Thoracic aorta (tissue), 2 donors: ENCODE data around the gene PRSS56. TPM values are rescaled to one million over a fixed set of nuclear protein-coding genes. Genes with fewer than 3 reads are reported as not detected.

ENCODE experiments used
- ATAC-seq: fragments of 150-250 bp; one replicate; pipeline ENCODE4 v1.8.0; 2017; ENCODE audit warnings: low read depth; ENCODE audit not compliant: insufficient number of reproducible peaks, low FRiP score
- DNase-seq: peaks from one replicate; pipeline ENCODE4 v3.0.0-alpha.2; 2020; ENCODE audit warnings: low spot score
- H3K27ac ChIP-seq, 2 donors: fragments of 200-600 bp; sonication (generic); 1 replicate in 1 of 2; 2 replicates in 1 of 2; pipeline ENCODE4 v1.5.1; 2016; ENCODE audit warnings: mild to moderate bottlenecking in 2 of 2, moderate library complexity in 2 of 2
- H3K27me3 ChIP-seq: fragments of 200-600 bp; sonication (generic); replicated peaks from 2 replicates; pipeline ENCODE4 v1.6.0; 2016; ENCODE audit warnings: mild to moderate bottlenecking; ENCODE audit not compliant: insufficient read depth
- H3K36me3 ChIP-seq: fragments of 200-600 bp; sonication (generic); one replicate; pipeline ENCODE4 v1.5.1; 2016
- H3K4me1 ChIP-seq, 2 donors: fragments of 200-600 bp; sonication (generic); 1 replicate in 1 of 2; 2 replicates in 1 of 2; pipeline versions ENCODE4 v1.5.1 to v1.6.0; 2016; ENCODE audit warnings: low read depth in 2 of 2, mild to moderate bottlenecking in 1 of 2; ENCODE audit not compliant: control insufficient read depth in 1 of 2
- H3K4me3 ChIP-seq: fragments of 200-600 bp; sonication (generic); 2 replicates; pipeline ENCODE4 v1.5.1; 2016; ENCODE audit warnings: mild to moderate bottlenecking
- H3K9me3 ChIP-seq: fragments of 200-600 bp; sonication (generic); 2 replicates; pipeline ENCODE4 v1.5.1; 2016
- CTCF ChIP-seq: fragments of 200-600 bp; sonication (generic); IDR thresholded peaks from one replicate; pipeline ENCODE4 v1.5.1; 2019; ENCODE audit warnings: antibody characterized with exemption
- total RNA-seq, 2 donors: library from RNA; depleted of rRNA; stranded (reverse); fragments of >200 nt; gene quantifications; one replicate each; pipeline versions ENCODE4 v1.1.0 to v1.2.3, GENCODE V29; 2016

PRSS56 gene
- total RNA-seq, 2 donors from 2014 or later: not detected

- no peak for DNase-seq
- TF ChIP-seq CTCF: no peak
- Histone ChIP-seq H3K4me1 (peaks cover 7 to 16% of the 10 kb centered on the region in 2 donors), H3K36me3 (no peaks in the 10 kb centered on the region), H3K27ac (no peak overlapping the region), H3K4me3 (no peak overlapping the region), H3K27me3 (no peaks in the 10 kb centered on the region), H3K9me3 (no peaks in the 10 kb centered on the region)
- no peak for ATAC-seq
These were observed 18.3 kb upstream of the PRSS56 start for GRCh38 chr2:232501794-232502390.

- H3K4me3 ChIP-seq: peak overlapping the region; percentile 73
- H3K4me1 ChIP-seq: peaks cover 7 to 16% of the 10 kb centered on the region in 2 donors
- H3K27ac ChIP-seq: no peak overlapping the region
- TF ChIP-seq CTCF: no peak
- no peaks in the 10 kb centered on the region for H3K27me3 ChIP-seq
- H3K36me3 ChIP-seq: no peaks in the 10 kb centered on the region
- DNase-seq (no peak), ATAC-seq (no peak)
- H3K9me3 ChIP-seq: no peaks in the 10 kb centered on the region
These were observed 17.7 kb upstream of the PRSS56 start for GRCh38 chr2:232502511-232502910.

- Histone ChIP-seq H3K27me3 (no peaks in the 10 kb centered on the region), H3K4me3 (peak overlapping the region; percentile 73), H3K27ac (no peak overlapping the region), H3K9me3 (no peaks in the 10 kb centered on the region), H3K4me1 (peaks cover 7 to 16% of the 10 kb centered on the region in 2 donors), H3K36me3 (no peaks in the 10 kb centered on the region)
- DNase-seq (no peak), ATAC-seq (no peak)
- no peak for TF ChIP-seq CTCF
These were observed 17.0 kb upstream of the PRSS56 start for GRCh38 chr2:232502911-232503808.

GRCh38 chr2:232503809-232504323 lies 16.3 kb upstream of the PRSS56 start:
- Histone ChIP-seq H3K27ac (no peak overlapping the region), H3K36me3 (no peaks in the 10 kb centered on the region), H3K4me3 (peak overlapping the region; percentile 73), H3K4me1 (peaks cover 7 to 16% of the 10 kb centered on the region in 2 donors), H3K27me3 (no peaks in the 10 kb centered on the region), H3K9me3 (no peaks in the 10 kb centered on the region)
- DNase-seq: no peak
- ATAC-seq: no peak
- TF ChIP-seq CTCF: no peak

DNA sequence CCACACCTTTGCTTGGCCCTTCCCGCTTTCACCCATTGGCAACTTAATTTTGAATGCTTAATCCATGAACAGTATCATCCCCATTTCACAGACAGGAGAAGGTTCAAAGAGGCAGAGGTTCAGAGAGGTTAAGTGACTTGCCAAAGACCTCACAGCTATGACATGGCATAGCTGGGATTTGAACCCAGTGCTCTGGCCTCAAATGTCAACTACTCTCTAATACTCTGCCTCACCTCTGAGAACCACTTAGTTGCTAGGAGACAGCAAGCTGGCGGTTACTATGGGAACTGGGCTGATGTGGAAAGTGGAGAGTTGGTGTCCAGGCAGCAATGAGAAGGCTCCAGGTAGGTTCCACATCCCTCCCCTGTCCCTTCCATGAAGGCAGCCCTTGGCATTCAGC lies 15.8 kb upstream of the PRSS56 start:
- Histone ChIP-seq H3K9me3 (no peaks in the 10 kb centered on the region), H3K27ac (no peak overlapping the region), H3K4me1 (peaks cover 7 to 16% of the 10 kb centered on the region in 2 donors), H3K27me3 (no peaks in the 10 kb centered on the region), H3K4me3 (no peak overlapping the region), H3K36me3 (no peaks in the 10 kb centered on the region)
- ATAC-seq (no peak), DNase-seq (no peak)
- TF ChIP-seq CTCF: no peak
